Ovary (tissue), 9 donors: ENCODE measurements around the gene SP6. TPM values are rescaled to one million over a fixed set of nuclear protein-coding genes. Genes with fewer than 3 reads are reported as not detected.
A peak's percentile ranks its signal among the peaks of the same experiment; 100 is the strongest.

Experiments used
- DNase-seq, 5 donors: peaks; one replicate each; pipeline ENCODE4 v3.0.0-alpha.2; 2019 to 2020
- H3K27ac ChIP-seq, 2 donors: fragments of 200-600 bp; one replicate each; pipeline versions ENCODE4 v1.5.1 to v1.8.0; 2019 to 2022
- H3K27me3 ChIP-seq: fragments of 200-600 bp; one replicate; pipeline ENCODE4 v1.8.0; 2022
- H3K36me3 ChIP-seq: fragments of 200-600 bp; sonication (generic); one replicate; pipeline ENCODE4 v1.5.1; 2019
- H3K4me1 ChIP-seq: one replicate; pipeline ENCODE4 v1.8.1; 2013; ENCODE audit warnings: mild to moderate bottlenecking, moderate library complexity; ENCODE audit not compliant: insufficient read depth
- H3K4me3 ChIP-seq: fragments of 200-600 bp; sonication (generic); one replicate; pipeline ENCODE4 v1.5.1; 2017
- H3K9me3 ChIP-seq, 2 donors: fragments of 200-600 bp in 1 of 2; sonication (generic) in 1 of 2; one replicate each; pipeline versions ENCODE4 v1.5.1 to v1.8.1; 2013 to 2019; ENCODE audit warnings: mild to moderate bottlenecking in 1 of 2, moderate library complexity in 1 of 2
- CTCF ChIP-seq, 3 donors: fragments of 450-650 bp in 2 of 3; fragments of 200-600 bp in 1 of 3; IDR thresholded peaks; one replicate each; pipeline versions ENCODE4 v1.5.1 to v1.8.0; 2016 to 2022; ENCODE audit warnings: antibody characterized with exemption in 3 of 3, mild to moderate bottlenecking in 1 of 3
- EP300 ChIP-seq: sonication (generic); formaldehyde crosslinking; IDR thresholded peaks from one replicate; pipeline ENCODE4 v1.6.1; 2017; ENCODE audit warnings: antibody characterized with exemption
- POLR2A ChIP-seq: fragments of 450-650 bp; IDR thresholded peaks from one replicate; pipeline ENCODE4 v1.6.1; 2017; ENCODE audit warnings: antibody characterized with exemption, mild to moderate bottlenecking, moderate library complexity
- WGBS, 3 donors: extraction: QIAGEN DNeasy Blood & Tissue Kit in 1 of 3; methylation state at CpG; one replicate each; pipeline versions ENCODE4 v1.1.5 to v1.1.7; 2013 to 2017; 5-methylcytosine and 5-hydroxymethylcytosine counted together
- intact Hi-C, 4 donors: fragments of 100-400 bp; cut with DNase I; formaldehyde crosslinking; loops; one replicate each; pipeline versions ENCODE4 v1.11.0 to v1.15.1; 2022 to 2023
- polyA plus RNA-seq, 2 donors: library from polyadenylated mRNA; stranded (reverse); fragments of 200-250 nt in 1 of 2; fragments of 350-450 nt in 1 of 2; fragmentation: Illumina TruSeq in 1 of 2; extraction: RNeasy Lipid Tissue Mini Kit (QIAGEN cat#74804) in 1 of 2; gene quantifications; one replicate each; pipeline ENCODE4 v1.2.3, GENCODE V29; 2013 to 2014
- total RNA-seq, 7 donors: library from RNA; depleted of rRNA in 2 of 7; stranded (reverse); fragments of >200 nt in 2 of 7; fragmentation: NEBNext Ultra II Directional in 3 of 7; extraction: Animal tissue kit (Norgen Biotek cat#: 25700) in 3 of 7; gene quantifications; one replicate each; pipeline versions ENCODE4 v1.1.0 to v1.2.4, GENCODE V29; 2016 to 2023
- donor health status: DM: no; HTN: no; CAD: no; lungs with moderate emphysema.
- donor health status: DM: no; HTN: no; CAD: no.
- donor health status: Bipolar disorder and iron deficiency.
- donor health status: DM: yes; HTN: yes; CAD: no.
- donor health status: DM: no; HTN: no; CAD: no.
- donor health status: DM: yes; HTN: yes; CAD: no.

The SP6 gene
- total and polyA plus RNA-seq, 9 donors: 0.25 to 4.3 (median 1.1) TPM

- H3K36me3 ChIP-seq: no peaks in the 10 kb centered on the region
- H3K9me3 ChIP-seq: no peaks in the 10 kb centered on the region
- H3K4me3 ChIP-seq: peak within 1 kb of the TSS; percentile 51
- peak; percentile 70 to 78 (median 77) for DNase-seq
- intact Hi-C loops: no loop called here
- H3K4me1 ChIP-seq: peaks cover 9% of the 10 kb centered on the region
- no peaks in the 10 kb centered on the region for H3K27me3 ChIP-seq
- H3K27ac ChIP-seq: peak within 1 kb of the TSS in 1 of 2 donors; percentile 13
- 2 to 7% (median 4%) methylated on average over 20 to 21 of the region's 21 CpGs for WGBS, 3 donors
- TF ChIP-seq POLR2A (no peak), CTCF (IDR thresholded peaks at IDR 0.05) (no peak), EP300 (no peak)
Measured at GRCh38 chr17:47821424-47822391, 29.3 kb downstream of the SP6 start, which contains the start of gene OSBPL7. OSBPL7 (minus strand) TSS chr17:47821794; CDS start chr17:47820278, 1,516 bp downstream.

- no peak for DNase-seq
- Histone ChIP-seq H3K27me3 (no peaks in the 10 kb centered on the region), H3K4me3 (peak overlapping the region; percentile 51), H3K9me3 (no peaks in the 10 kb centered on the region), H3K4me1 (peaks cover 9% of the 10 kb centered on the region), H3K27ac (peak overlapping the region in 1 of 2 donors; percentile 13), H3K36me3 (no peaks in the 10 kb centered on the region)
- TF ChIP-seq EP300 (no peak), POLR2A (no peak), CTCF (IDR thresholded peaks at IDR 0.05) (no peak)
- intact Hi-C loops: no loop called here
- 5 to 8% (median 5%) methylated on average over 3 to 4 of the region's 4 CpGs for WGBS, 3 donors
Measured at GRCh38 chr17:47821031-47821423, 29.9 kb downstream of the SP6 start.

- TF ChIP-seq EP300 (no peak), CTCF (IDR thresholded peaks at IDR 0.05) (no peak), POLR2A (no peak)
- Histone ChIP-seq H3K4me1 (peaks cover 9% of the 10 kb centered on the region), H3K36me3 (no peaks in the 10 kb centered on the region), H3K27ac (no peak overlapping the region), H3K4me3 (peak overlapping the region; percentile 51), H3K9me3 (no peaks in the 10 kb centered on the region), H3K27me3 (no peaks in the 10 kb centered on the region)
- WGBS, 3 donors: 61 to 69% (median 68%) methylated on average over 12 of the region's 12 CpGs
- intact Hi-C loops: no loop called here
- no peak for DNase-seq
Measured at GRCh38 chr17:47820033-47820789, 30.8 kb downstream of the SP6 start.

GRCh38 chr17:47819475-47819874 is 31.5 kb downstream of the SP6 start:
- Histone ChIP-seq H3K9me3 (no peaks in the 10 kb centered on the region), H3K4me1 (peaks cover 9% of the 10 kb centered on the region), H3K36me3 (no peaks in the 10 kb centered on the region), H3K4me3 (no peak overlapping the region), H3K27me3 (no peaks in the 10 kb centered on the region), H3K27ac (no peak overlapping the region)
- intact Hi-C loops: no loop called here
- WGBS, 3 donors: 73 to 79% (median 73%) methylated on average over 10 of the region's 10 CpGs
- no peak for TF ChIP-seq CTCF (IDR thresholded peaks at IDR 0.05)
- TF ChIP-seq POLR2A: no peak
- no peak for TF ChIP-seq EP300
- DNase-seq: no peak
